ENCODE measurements around the gene DGKA. TPM values are rescaled to one million over a fixed set of nuclear protein-coding genes. Genes with fewer than 3 reads are reported as not detected.

Gene DGKA
- total and polyA plus RNA-seq, 7 experiments from 2014 or later: 259 to 1,507 (median 895) TPM

GRCh38 chr12:55927588-55928502 lies 3.1 kb upstream of the DGKA start, which contains the start of gene PYM1:
TSS of gene PYM1 (minus strand) at chr12:55927894. CDS start at chr12:55927761, 133 bp downstream.
- Histone ChIP-seq H3K4me3 (ENCODE audit: low read length) (peak within 1 kb of the TSS; percentile 99), H3K4me1 (ENCODE audit: control insufficient read depth in 2 of 2, insufficient read depth in 2 of 2, low read length in 2 of 2) (peaks cover 20 to 28% of the 10 kb centered on the region in 2 donors), H3K9me3 (ENCODE audit: control insufficient read depth in 2 of 3, low read length in 3 of 3) (no peaks in the 10 kb centered on the region), H3K36me3 (ENCODE audit: control insufficient read depth in 2 of 3, insufficient read depth in 3 of 3, low read length in 3 of 3) (peaks cover 0 to 27% (median 0%) of the 10 kb centered on the region in 3 experiments), H3K27me3 (ENCODE audit: control insufficient read depth in 2 of 2, insufficient read depth in 2 of 2, low read length in 2 of 2) (no peaks in the 10 kb centered on the region), H3K27ac (ENCODE audit: low read depth, low read length) (peak within 1 kb of the TSS; percentile 90)
- peak; percentile 28 to 67 (median 39) for DNase-seq
- intact Hi-C loops (cut with micrococcal nuclease): loop anchor here (1.0 to 5.0 kb wide), 19 partner anchors 13 to 1814 kb away; partner anchors contain the start of genes DNAJC14 (in 2 of the 2), ATP5F1B (in 1 of the 2), BLOC1S1 (in 1 of the 2) and CD63 (in 1 of the 2)
- ChIA-PET POLR2A (interaction anchor here (0.6 to 22.1 kb wide), 20 partner anchors 12 to 952 kb away, joined by 3 to 728 read pairs (median 6); partner anchors contain the start of genes BLOC1S1, CD63, DNAJC14 and IL23A), CTCF (interaction anchor here (0.8 to 5.5 kb wide), 9 partner anchors 8 to 193 kb away, joined by 3 to 51 read pairs (median 4); partner anchors contain the start of genes DNAJC14, ORMDL2 and SARNP)
- Mint-ChIP-seq H3K36me3 (peaks cover 7 to 42% (median 24%) of the 10 kb centered on the region in 5 donors), H3K4me3 (peak within 1 kb of the TSS; percentile 96 to 100 (median 98)), H3K27me3 (peaks cover 0 to 2% (median 0%) of the 10 kb centered on the region in 5 donors), H3K4me1 (peaks cover 25 to 53% (median 43%) of the 10 kb centered on the region in 7 donors), H3K9me3 (peaks cover 0 to 11% (median 0%) of the 10 kb centered on the region in 11 donors), H3K27ac (peak within 1 kb of the TSS; percentile 96 to 100 (median 98))
- ATAC-seq: peak; percentile 10

DNA sequence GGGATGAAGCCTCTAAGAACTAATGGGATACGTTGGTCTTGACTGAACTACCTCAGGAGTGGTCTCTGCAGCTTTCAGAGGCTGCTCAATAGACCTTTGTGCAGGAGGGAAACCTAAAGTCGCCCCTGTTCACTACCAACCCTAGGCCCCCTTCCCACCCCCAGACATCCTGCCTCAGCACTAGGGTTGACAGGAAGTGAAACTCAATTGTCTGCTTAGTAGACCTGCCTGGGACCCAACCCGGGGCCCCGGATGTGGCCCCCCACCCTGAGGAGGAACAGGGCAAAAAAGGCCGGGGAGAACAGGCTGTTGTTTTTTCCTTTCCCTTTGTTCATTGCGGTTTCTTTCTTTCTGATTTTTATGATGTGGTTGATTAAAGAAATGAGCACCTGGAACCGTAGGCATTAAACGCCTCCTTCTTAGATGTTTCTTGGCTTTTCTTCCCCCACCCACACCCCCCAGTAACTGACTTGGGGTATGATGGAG lies 1.6 kb upstream of the DGKA start:
- intact Hi-C loops (cut with micrococcal nuclease): loop anchor here (1.0 to 5.0 kb wide), 17 partner anchors 37 to 1813 kb away; partner anchors contain the start of genes ATP5F1B (in 1 of the 2), CD63 (in 1 of the 2), CDK2 (in 1 of the 2) and IKZF4 (in 1 of the 2)
- Histone ChIP-seq H3K27me3 (ENCODE audit: control insufficient read depth in 2 of 2, insufficient read depth in 2 of 2, low read length in 2 of 2) (no peaks in the 10 kb centered on the region), H3K4me1 (ENCODE audit: control insufficient read depth in 2 of 2, insufficient read depth in 2 of 2, low read length in 2 of 2) (peaks cover 26 to 43% of the 10 kb centered on the region in 2 donors), H3K36me3 (ENCODE audit: control insufficient read depth in 2 of 3, insufficient read depth in 3 of 3, low read length in 3 of 3) (peaks cover 0 to 27% (median 0%) of the 10 kb centered on the region in 3 experiments), H3K9me3 (ENCODE audit: control insufficient read depth in 2 of 3, low read length in 3 of 3) (no peaks in the 10 kb centered on the region), H3K4me3 (ENCODE audit: low read length) (peak overlapping the region; percentile 99), H3K27ac (ENCODE audit: low read depth, low read length) (peak overlapping the region; percentile 90)
- Mint-ChIP-seq H3K27ac (peak overlapping the region; percentile 95 to 100 (median 97)), H3K27me3 (peaks cover 0 to 2% (median 0%) of the 10 kb centered on the region in 5 donors), H3K4me3 (peak overlapping the region; percentile 96 to 100 (median 98)), H3K4me1 (peaks cover 28 to 55% (median 43%) of the 10 kb centered on the region in 7 donors), H3K36me3 (peaks cover 7 to 51% (median 31%) of the 10 kb centered on the region in 5 donors), H3K9me3 (peaks cover 0 to 11% (median 0%) of the 10 kb centered on the region in 11 donors)
- ChIA-PET CTCF (interaction anchor here (0.7 to 5.5 kb wide), 5 partner anchors 10 to 194 kb away, joined by 3 to 51 read pairs (median 4); partner anchors contain the start of genes ORMDL2 and SARNP), POLR2A (interaction anchor here (0.9 to 22.1 kb wide), 18 partner anchors 12 to 1548 kb away, joined by 3 to 728 read pairs (median 8); partner anchors contain the start of genes BLOC1S1, DNAJC14, ORMDL2 and PA2G4)
- peak; percentile 79 for ATAC-seq
- DNase-seq: peak; percentile 60 to 99 (median 97)

- Mint-ChIP-seq H3K4me3 (peak overlapping the region; percentile 96 to 100 (median 98)), H3K27ac (peak overlapping the region; percentile 95 to 100 (median 97)), H3K9me3 (peaks cover 0 to 11% (median 0%) of the 10 kb centered on the region in 11 donors), H3K36me3 (peaks cover 7 to 55% (median 38%) of the 10 kb centered on the region in 5 donors), H3K4me1 (peaks cover 28 to 59% (median 45%) of the 10 kb centered on the region in 7 donors), H3K27me3 (peaks cover 0 to 2% (median 0%) of the 10 kb centered on the region in 5 donors)
- Histone ChIP-seq H3K27me3 (ENCODE audit: control insufficient read depth in 2 of 2, insufficient read depth in 2 of 2, low read length in 2 of 2) (no peaks in the 10 kb centered on the region), H3K4me1 (ENCODE audit: control insufficient read depth in 2 of 2, insufficient read depth in 2 of 2, low read length in 2 of 2) (peaks cover 24 to 54% of the 10 kb centered on the region in 2 donors), H3K36me3 (ENCODE audit: control insufficient read depth in 2 of 3, insufficient read depth in 3 of 3, low read length in 3 of 3) (peaks cover 0 to 32% (median 2%) of the 10 kb centered on the region in 3 experiments), H3K27ac (ENCODE audit: low read depth, low read length) (peak overlapping the region; percentile 90), H3K4me3 (ENCODE audit: low read length) (peak overlapping the region; percentile 82), H3K9me3 (ENCODE audit: control insufficient read depth in 2 of 3, low read length in 3 of 3) (no peaks in the 10 kb centered on the region)
- intact Hi-C loops (cut with micrococcal nuclease): loop anchor here (1.0 to 5.0 kb wide), 3 partner anchors 9 to 1591 kb away; partner anchors contain the start of genes DDIT3 (in 1 of the 2) and MBD6 (in 1 of the 2)
- ATAC-seq (no peak), DNase-seq (no peak)
- ChIA-PET POLR2A (interaction anchor here (0.6 to 22.1 kb wide), 14 partner anchors 15 to 1180 kb away, joined by 3 to 728 read pairs (median 8); partner anchors contain the start of genes DNAJC14, MYL6, ORMDL2 and RAB5B), CTCF (interaction anchor here (0.6 to 4.6 kb wide), 2 partner anchors 42 to 101 kb away, joined by 3 to 22 read pairs; partner anchors contain the start of gene DNAJC14)
Measured at GRCh38 chr12:55931317-55931779, 386 bp downstream of the DGKA start.

- intact Hi-C loops (cut with micrococcal nuclease): loop anchor here (1.0 to 5.0 kb wide), 3 partner anchors 8 to 1590 kb away; partner anchors contain the start of genes DDIT3 (in 1 of the 2) and MBD6 (in 1 of the 2)
- peaks cover 0 to 11% (median 0%) of the 10 kb centered on the region in 11 donors for H3K9me3 Mint-ChIP-seq
- POLR2A ChIA-PET: interaction anchor here (0.8 to 22.1 kb wide), 10 partner anchors 15 to 227 kb away, joined by 3 to 728 read pairs (median 10); partner anchors contain the start of genes DNAJC14, MYL6, ORMDL2 and RAB5B
- Histone ChIP-seq H3K4me1 (ENCODE audit: control insufficient read depth in 2 of 2, insufficient read depth in 2 of 2, low read length in 2 of 2) (peaks cover 29 to 56% of the 10 kb centered on the region in 2 donors), H3K27me3 (ENCODE audit: control insufficient read depth in 2 of 2, insufficient read depth in 2 of 2, low read length in 2 of 2) (no peaks in the 10 kb centered on the region), H3K27ac (ENCODE audit: low read depth, low read length) (peak overlapping the region; percentile 90), H3K4me3 (ENCODE audit: low read length) (peak overlapping the region; percentile 82), H3K36me3 (ENCODE audit: control insufficient read depth in 2 of 3, insufficient read depth in 3 of 3, low read length in 3 of 3) (peaks cover 0 to 34% (median 5%) of the 10 kb centered on the region in 3 experiments), H3K9me3 (ENCODE audit: control insufficient read depth in 2 of 3, low read length in 3 of 3) (no peaks in the 10 kb centered on the region)
- H3K27ac Mint-ChIP-seq: peak overlapping the region; percentile 96 to 100 (median 98)
- peaks cover 34 to 61% (median 47%) of the 10 kb centered on the region in 7 donors for H3K4me1 Mint-ChIP-seq
- peaks cover 8 to 60% (median 41%) of the 10 kb centered on the region in 5 donors for H3K36me3 Mint-ChIP-seq
- ATAC-seq (no peak), DNase-seq (peak in 1 of 9 donors; percentile 54)
- CTCF ChIA-PET: interaction anchor here (0.6 to 4.6 kb wide), 2 partner anchors 43 to 102 kb away, joined by 3 to 22 read pairs; partner anchors contain the start of gene DNAJC14
- peak overlapping the region; percentile 96 to 100 (median 98) for H3K4me3 Mint-ChIP-seq
- peaks cover 0 to under 1% (median 0%) of the 10 kb centered on the region in 5 donors for H3K27me3 Mint-ChIP-seq
Measured at GRCh38 chr12:55931780-55932550, 1.0 kb downstream of the DGKA start.

DNA sequence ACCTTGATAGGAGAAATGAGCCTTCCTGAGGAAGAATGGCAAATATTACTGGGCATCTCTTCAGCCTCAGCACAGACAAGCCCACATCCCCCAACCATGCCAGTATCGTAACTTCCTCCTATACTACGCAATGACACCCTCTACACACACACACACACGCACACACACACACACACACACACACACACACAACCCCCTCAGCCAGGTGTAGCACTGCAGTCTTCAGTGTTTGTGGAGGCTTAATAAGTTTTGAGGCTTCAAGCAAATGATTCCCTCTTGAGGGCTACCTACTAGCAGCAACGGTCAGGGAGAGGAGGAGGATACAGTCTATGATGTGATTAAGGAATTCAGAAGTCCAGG lies 1.6 kb downstream of the DGKA start:
- ATAC-seq: peak; percentile 33
- POLR2A ChIA-PET: interaction anchor here (0.6 to 22.1 kb wide), 16 partner anchors 13 to 215 kb away, joined by 3 to 728 read pairs (median 6); partner anchors contain the start of genes DNAJC14, ORMDL2, RAB5B and SARNP
- H3K4me1 Mint-ChIP-seq: peaks cover 40 to 64% (median 53%) of the 10 kb centered on the region in 7 donors

More for the DNA sequence above, 1.6 kb downstream of the DGKA start:
- Mint-ChIP-seq H3K4me3 (peak overlapping the region; percentile 96 to 100 (median 98)), H3K27me3 (no peaks in the 10 kb centered on the region), H3K27ac (peak overlapping the region; percentile 96 to 100 (median 97)), H3K9me3 (peaks cover 0 to 10% (median 0%) of the 10 kb centered on the region in 11 donors), H3K36me3 (peaks cover 13 to 61% (median 47%) of the 10 kb centered on the region in 5 donors)
- CTCF ChIA-PET: interaction anchor here (1.4 to 4.6 kb wide), 3 partner anchors 13 to 115 kb away, joined by 4 to 22 read pairs (median 8); partner anchors contain the start of genes DNAJC14, ORMDL2 and SARNP
- peak overlapping the region; percentile 82 for H3K4me3 ChIP-seq (ENCODE audit: low read length)
- H3K27me3 ChIP-seq (ENCODE audit: control insufficient read depth in 2 of 2, insufficient read depth in 2 of 2, low read length in 2 of 2): no peaks in the 10 kb centered on the region
- peaks cover 0 to 34% (median 10%) of the 10 kb centered on the region in 3 experiments for H3K36me3 ChIP-seq (ENCODE audit: control insufficient read depth in 2 of 3, insufficient read depth in 3 of 3, low read length in 3 of 3)
- H3K27ac ChIP-seq (ENCODE audit: low read depth, low read length): peak overlapping the region; percentile 90
- intact Hi-C loops (cut with micrococcal nuclease): loop anchor here in 1 of 2 donors (5.0 kb wide), 1 partner anchor 1590 kb away; the partner anchor contains the start of genes DDIT3 and MBD6
- DNase-seq: peak in 7 of 9 donors; percentile 52 to 73 (median 62)
- peaks cover 35 to 56% of the 10 kb centered on the region in 2 donors for H3K4me1 ChIP-seq (ENCODE audit: control insufficient read depth in 2 of 2, insufficient read depth in 2 of 2, low read length in 2 of 2)
- no peaks in the 10 kb centered on the region for H3K9me3 ChIP-seq (ENCODE audit: control insufficient read depth in 2 of 3, low read length in 3 of 3)
